ENCODE measurements around the gene FAM118B.

Gene FAM118B

GRCh38 chr11:126195119-126195518, 16.5 kb upstream of the FAM118B start:
- Histone ChIP-seq H3K4me1 (ENCODE audit: insufficient read depth, low read length, severe bottlenecking) (no peaks in the 10 kb centered on the region), H3K9me3 (ENCODE audit: low read length) (no peaks in the 10 kb centered on the region), H3K4me3 (ENCODE audit: low read depth, low read length, poor library complexity, severe bottlenecking) (no peak overlapping the region), H3K9me2 (ENCODE audit: low read depth, low read length) (no peaks in the 10 kb centered on the region), H3F3A (ENCODE audit: insufficient read depth, low read length) (no peaks in the 10 kb centered on the region), H3K9ac (ENCODE audit: low read length) (no peak overlapping the region), H3K36me3 (ENCODE audit: insufficient read depth, low read length) (peaks cover 69% of the 10 kb centered on the region), H3K27ac (ENCODE audit: low read depth, low read length, poor library complexity, severe bottlenecking) (no peak overlapping the region), H3K27me3 (ENCODE audit: insufficient read depth, low read length) (no peaks in the 10 kb centered on the region), H3K4me2 (ENCODE audit: low read length) (no peak overlapping the region), H2AFZ (ENCODE audit: low read length) (no peak overlapping the region), H4K20me1 (ENCODE audit: insufficient read depth, low read length) (no peaks in the 10 kb centered on the region), H3K79me2 (ENCODE audit: insufficient read depth, low read length) (no peaks in the 10 kb centered on the region)
- TF ChIP-seq EZH2 (IDR thresholded peaks at IDR 0.05; ENCODE audit: borderline replicate concordance, low read length): no peak
- TF ChIP-seq CTCF (IDR thresholded peaks at IDR 0.05; ENCODE audit: low read length): no peak

GRCh38 chr11:126197277-126197939, 14.2 kb upstream of the FAM118B start:
- Histone ChIP-seq H3K9me3 (ENCODE audit: low read length) (no peaks in the 10 kb centered on the region), H3K4me3 (ENCODE audit: low read depth, low read length, poor library complexity, severe bottlenecking) (no peak overlapping the region), H3K9ac (ENCODE audit: low read length) (no peak overlapping the region), H3K79me2 (ENCODE audit: insufficient read depth, low read length) (no peaks in the 10 kb centered on the region), H3K27me3 (ENCODE audit: insufficient read depth, low read length) (no peaks in the 10 kb centered on the region), H3K9me2 (ENCODE audit: low read depth, low read length) (no peaks in the 10 kb centered on the region), H4K20me1 (ENCODE audit: insufficient read depth, low read length) (no peaks in the 10 kb centered on the region), H3F3A (ENCODE audit: insufficient read depth, low read length) (no peaks in the 10 kb centered on the region), H3K36me3 (ENCODE audit: insufficient read depth, low read length) (peaks cover 81% of the 10 kb centered on the region), H3K27ac (ENCODE audit: low read depth, low read length, poor library complexity, severe bottlenecking) (no peak overlapping the region), H3K4me1 (ENCODE audit: insufficient read depth, low read length, severe bottlenecking) (no peaks in the 10 kb centered on the region), H2AFZ (ENCODE audit: low read length) (no peak overlapping the region), H3K4me2 (ENCODE audit: low read length) (no peak overlapping the region)
- no peak for TF ChIP-seq CTCF (IDR thresholded peaks at IDR 0.05; ENCODE audit: low read length)
- TF ChIP-seq EZH2 (IDR thresholded peaks at IDR 0.05; ENCODE audit: borderline replicate concordance, low read length): no peak

GRCh38 chr11:126198648-126199047, 12.9 kb upstream of the FAM118B start:
- peaks cover 83% of the 10 kb centered on the region for H3K36me3 ChIP-seq (ENCODE audit: insufficient read depth, low read length)
- H2AFZ ChIP-seq (ENCODE audit: low read length): no peak overlapping the region
- H4K20me1 ChIP-seq (ENCODE audit: insufficient read depth, low read length): no peaks in the 10 kb centered on the region
- no peaks in the 10 kb centered on the region for H3K79me2 ChIP-seq (ENCODE audit: insufficient read depth, low read length)
- H3K4me2 ChIP-seq (ENCODE audit: low read length): no peak overlapping the region
- H3F3A ChIP-seq (ENCODE audit: insufficient read depth, low read length): no peaks in the 10 kb centered on the region
- H3K9ac ChIP-seq (ENCODE audit: low read length): no peak overlapping the region
- H3K4me3 ChIP-seq (ENCODE audit: low read depth, low read length, poor library complexity, severe bottlenecking): no peak overlapping the region
- no peak overlapping the region for H3K27ac ChIP-seq (ENCODE audit: low read depth, low read length, poor library complexity, severe bottlenecking)
- no peaks in the 10 kb centered on the region for H3K4me1 ChIP-seq (ENCODE audit: insufficient read depth, low read length, severe bottlenecking)
- H3K27me3 ChIP-seq (ENCODE audit: insufficient read depth, low read length): no peaks in the 10 kb centered on the region
- TF ChIP-seq CTCF (IDR thresholded peaks at IDR 0.05; ENCODE audit: low read length) (no peak), EZH2 (IDR thresholded peaks at IDR 0.05; ENCODE audit: borderline replicate concordance, low read length) (no peak)
- no peaks in the 10 kb centered on the region for H3K9me3 ChIP-seq (ENCODE audit: low read length)
- no peaks in the 10 kb centered on the region for H3K9me2 ChIP-seq (ENCODE audit: low read depth, low read length)
